Kidney (tissue), 14 donors: ENCODE data around the gene GPR143. TPM values are rescaled to one million over a fixed set of nuclear protein-coding genes. Genes with fewer than 3 reads are reported as not detected.

ENCODE experiments used
- DNase-seq, 5 donors: peaks; one replicate each; pipeline ENCODE4 v3.0.0-alpha.2; 2013 to 2020
- FAIRE-seq: peaks from 2 replicates; lab custom pipeline; 2012; peaks lifted over from hg19 to GRCh38; lab: Jason Lieb, UNC
- H3K27ac ChIP-seq, 2 donors: one replicate each; pipeline ENCODE4 v1.7.0; 2013; ENCODE audit warnings: low read depth in 2 of 2, low read length in 2 of 2, inconsistent platforms in 1 of 2
- H3K27me3 ChIP-seq: one replicate; pipeline ENCODE4 v1.7.1; 2013; ENCODE audit warnings: low read length, inconsistent platforms; ENCODE audit not compliant: control insufficient read depth, insufficient read depth
- H3K36me3 ChIP-seq, 3 donors: one replicate each; pipeline versions ENCODE4 v1.7.0 to v1.7.1; 2013; ENCODE audit warnings: low read length in 3 of 3, control low read depth in 1 of 3, inconsistent platforms in 1 of 3; ENCODE audit not compliant: insufficient read depth in 3 of 3, control insufficient read depth in 2 of 3
- H3K4me1 ChIP-seq, 3 donors: one replicate each; pipeline versions ENCODE4 v1.7.0 to v1.7.1; 2013; ENCODE audit warnings: low read length in 3 of 3, inconsistent platforms in 1 of 3, low read depth in 1 of 3; ENCODE audit not compliant: control insufficient read depth in 2 of 3, insufficient read depth in 2 of 3
- H3K4me3 ChIP-seq, 3 donors: one replicate each; pipeline versions ENCODE4 v1.7.0 to v1.8.1; 2013; ENCODE audit warnings: low read length in 3 of 3, control low read depth in 1 of 3, inconsistent platforms in 1 of 3
- H3K9ac ChIP-seq, 3 donors: one replicate each; pipeline versions ENCODE4 v1.7.0 to v1.7.1; 2013; ENCODE audit warnings: low read length in 3 of 3, control low read depth in 1 of 3, inconsistent platforms in 1 of 3
- H3K9me3 ChIP-seq, 3 donors: one replicate each; pipeline versions ENCODE4 v1.7.0 to v1.7.1; 2013; ENCODE audit warnings: low read length in 3 of 3, control low read depth in 1 of 3, inconsistent platforms in 1 of 3; ENCODE audit not compliant: control insufficient read depth in 2 of 3, insufficient read depth in 1 of 3
- CTCF ChIP-seq: IDR thresholded peaks from 3 replicates; pipeline ENCODE4 v1.5.1; 2012; ENCODE audit warnings: mild to moderate bottlenecking, moderate library complexity, borderline replicate concordance; ENCODE audit not compliant: insufficient read depth; ENCODE audit errors: extremely low read depth
- intact Hi-C: fragments of 100-400 bp; cut with DNase I; formaldehyde crosslinking; loops from one replicate; pipeline ENCODE4 v1.11.1; 2022
- polyA plus RNA-seq: library from polyadenylated mRNA; stranded (reverse); fragments of 350-450 nt; fragmentation: Illumina TruSeq; extraction: RNeasy Lipid Tissue Mini Kit (QIAGEN cat#74804); gene quantifications from one replicate; pipeline ENCODE4 v1.2.3, GENCODE V29; 2014; ENCODE audit warnings: low read depth, low replicate concordance; ENCODE audit not compliant: insufficient read depth
- total RNA-seq: library from RNA; stranded (reverse); fragmentation: NEBNext Ultra II Directional; extraction: Animal tissue kit (Norgen Biotek cat#: 25700); gene quantifications from one replicate; pipeline ENCODE4 v1.2.1, GENCODE V29; 2021
- donor health status: control.
- donor health status: control.
- donor health status: control.
- donor health status: control.
- donor health status: control.
- donor health status: DM: yes; HTN: yes; CAD: no.
- donor health status: Normal renal cell carcinoma (clear cell type).

The GPR143 gene
- total and polyA plus RNA-seq, 2 donors from 2014 or later, result 8.2 to 8.7 TPM

- H3K4me1 ChIP-seq, result peaks cover 0 to 4% (median 2%) of the 10 kb centered on the region in 3 donors
- intact Hi-C loops, result no loop called here
- H3K9ac ChIP-seq, result no peak overlapping the region
- no peak overlapping the region for H3K27ac ChIP-seq
- no peaks in the 10 kb centered on the region for H3K9me3 ChIP-seq
- DNase-seq (no peak), FAIRE-seq (no peak)
- H3K4me3 ChIP-seq, result no peak overlapping the region
- H3K36me3 ChIP-seq, result no peaks in the 10 kb centered on the region
- peaks cover 2% of the 10 kb centered on the region for H3K27me3 ChIP-seq
- TF ChIP-seq CTCF, result no peak
Measured at GRCh38 chrX:9676738-9677097, 88.9 kb downstream of the GPR143 start.

DNA sequence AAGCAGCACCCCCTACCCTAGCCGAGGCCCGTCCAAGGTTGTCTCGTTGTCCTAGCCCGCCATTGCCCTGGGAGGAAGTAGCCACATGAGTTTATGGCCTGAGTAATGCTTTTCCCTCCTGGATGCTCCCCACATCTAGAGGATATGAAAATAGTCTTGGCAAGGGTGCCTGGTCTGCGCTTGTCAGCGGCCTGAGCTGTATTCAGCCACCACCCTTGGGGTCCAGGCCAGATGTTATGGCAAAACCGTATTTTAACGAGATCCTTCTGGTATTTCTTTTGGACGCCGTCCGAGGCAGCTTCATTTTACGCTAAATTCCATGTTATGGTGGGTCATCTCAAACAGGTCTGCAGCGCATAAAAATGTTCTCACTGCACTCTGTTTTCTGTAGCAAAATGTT lies 89.3 kb downstream of the GPR143 start:
- intact Hi-C loops, result no loop called here
- H3K4me3 ChIP-seq, result no peak overlapping the region
- no peaks in the 10 kb centered on the region for H3K9me3 ChIP-seq
- H3K4me1 ChIP-seq, result peaks cover 0 to 4% (median 2%) of the 10 kb centered on the region in 3 donors
- no peak for TF ChIP-seq CTCF
- no peak overlapping the region for H3K9ac ChIP-seq
- H3K36me3 ChIP-seq, result no peaks in the 10 kb centered on the region
- H3K27ac ChIP-seq, result no peak overlapping the region
- no peak for FAIRE-seq
- no peak for DNase-seq
- H3K27me3 ChIP-seq, result peaks cover 2% of the 10 kb centered on the region

Other genes starting within 250 kb of the GPR143 start
- gene SHROOM2, start 20.6 kb upstream of the GPR143 start, total RNA-seq, result 11.8 TPM
- 3.5 TPM for gene SHROOM2, start 20.6 kb upstream of the GPR143 start, polyA plus RNA-seq
- 0.50 TPM for gene CLDN34, start 201.5 kb upstream of the GPR143 start, total RNA-seq
- not detected for gene CLDN34, start 201.5 kb upstream of the GPR143 start, polyA plus RNA-seq